Measurements from ENCODE around the gene PCDH9.

The PCDH9 gene

GRCh38 chr13:66378894-66379293 is 851.2 kb downstream of the PCDH9 start:
- Histone ChIP-seq H3K23ac (ENCODE audit: low read length) (no peak overlapping the region), H3K4ac (ENCODE audit: low read depth, low read length) (no peak overlapping the region), H2AFZ (ENCODE audit: insufficient read depth, low read length, poor library complexity) (no peak overlapping the region), H2BK5ac (ENCODE audit: low read depth, low read length, poor library complexity) (no peak overlapping the region), H3K9ac (ENCODE audit: low read length) (no peak overlapping the region), H4K12ac (ENCODE audit: low read depth, low read length) (no peak overlapping the region), H3K4me1 (ENCODE audit: control insufficient read depth in 1 of 2, insufficient read depth in 2 of 2, low read length in 2 of 2) (peaks cover 0 to 1% of the 10 kb centered on the region in 2 experiments), H3K36me3 (ENCODE audit: control insufficient read depth in 1 of 2, insufficient read depth in 2 of 2, low read length in 2 of 2) (no peaks in the 10 kb centered on the region), H4K8ac (ENCODE audit: low read depth, low read length) (no peak overlapping the region), H3K14ac (ENCODE audit: low read length) (no peak overlapping the region), H2BK12ac (ENCODE audit: low read length) (no peak overlapping the region), H3K79me2 (ENCODE audit: control insufficient read depth, insufficient read depth, low read length, poor library complexity) (no peaks in the 10 kb centered on the region), H3K27me3 (ENCODE audit: insufficient read depth, low read length) (no peaks in the 10 kb centered on the region), H3K18ac (ENCODE audit: low read length) (no peak overlapping the region), H4K91ac (ENCODE audit: low read depth, low read length) (no peak overlapping the region), H3K4me3 (ENCODE audit: low read depth, low read length) (no peak overlapping the region), H3K27ac (ENCODE audit: low read depth, low read length) (no peak overlapping the region), H3K9me3 (ENCODE audit: insufficient read depth, low read depth, low read length) (no peaks in the 10 kb centered on the region), H3K79me1 (ENCODE audit: low read length) (no peaks in the 10 kb centered on the region), H3K4me2 (ENCODE audit: low read length) (no peak overlapping the region), H2AK5ac (ENCODE audit: low read length) (no peak overlapping the region), H2BK120ac (ENCODE audit: insufficient read depth, low read length, poor library complexity) (no peak overlapping the region)
- no CpG with 5 or more reads among the region's 3 CpGs for WGBS (ENCODE audit: extremely low coverage, insufficient coverage, insufficient read length)
- no peak for DNase-seq

GRCh38 chr13:66377569-66377968 is 852.6 kb downstream of the PCDH9 start:
- Histone ChIP-seq H3K79me1 (ENCODE audit: low read length) (no peaks in the 10 kb centered on the region), H3K27me3 (ENCODE audit: insufficient read depth, low read length) (no peaks in the 10 kb centered on the region), H2BK5ac (ENCODE audit: low read depth, low read length, poor library complexity) (no peak overlapping the region), H2AK5ac (ENCODE audit: low read length) (no peak overlapping the region), H3K14ac (ENCODE audit: low read length) (no peak overlapping the region), H3K4ac (ENCODE audit: low read depth, low read length) (no peak overlapping the region), H2BK120ac (ENCODE audit: insufficient read depth, low read length, poor library complexity) (no peak overlapping the region), H4K12ac (ENCODE audit: low read depth, low read length) (no peak overlapping the region), H3K4me1 (ENCODE audit: control insufficient read depth in 1 of 2, insufficient read depth in 2 of 2, low read length in 2 of 2) (peaks cover 0 to 1% of the 10 kb centered on the region in 2 experiments), H4K91ac (ENCODE audit: low read depth, low read length) (no peak overlapping the region), H4K8ac (ENCODE audit: low read depth, low read length) (no peak overlapping the region), H3K79me2 (ENCODE audit: control insufficient read depth, insufficient read depth, low read length, poor library complexity) (no peaks in the 10 kb centered on the region), H3K18ac (ENCODE audit: low read length) (no peak overlapping the region), H2AFZ (ENCODE audit: insufficient read depth, low read length, poor library complexity) (no peak overlapping the region), H3K9ac (ENCODE audit: low read length) (no peak overlapping the region), H3K27ac (ENCODE audit: low read depth, low read length) (no peak overlapping the region), H2BK12ac (ENCODE audit: low read length) (no peak overlapping the region), H3K4me2 (ENCODE audit: low read length) (no peak overlapping the region), H3K36me3 (ENCODE audit: control insufficient read depth in 1 of 2, insufficient read depth in 2 of 2, low read length in 2 of 2) (no peaks in the 10 kb centered on the region), H3K4me3 (ENCODE audit: low read depth, low read length) (no peak overlapping the region), H3K9me3 (ENCODE audit: insufficient read depth, low read depth, low read length) (no peaks in the 10 kb centered on the region), H3K23ac (ENCODE audit: low read length) (no peak overlapping the region)
- no peak for DNase-seq
- WGBS (ENCODE audit: extremely low coverage, insufficient coverage, insufficient read length): no CpG with 5 or more reads among the region's 2 CpGs

- Histone ChIP-seq H3K14ac (ENCODE audit: low read length) (no peak overlapping the region), H2AK5ac (ENCODE audit: low read length) (no peak overlapping the region), H2BK12ac (ENCODE audit: low read length) (no peak overlapping the region), H3K23ac (ENCODE audit: low read length) (no peak overlapping the region), H2BK120ac (ENCODE audit: insufficient read depth, low read length, poor library complexity) (no peak overlapping the region), H2AFZ (ENCODE audit: insufficient read depth, low read length, poor library complexity) (no peak overlapping the region), H3K27me3 (ENCODE audit: insufficient read depth, low read length) (no peaks in the 10 kb centered on the region), H3K4me1 (ENCODE audit: control insufficient read depth in 1 of 2, insufficient read depth in 2 of 2, low read length in 2 of 2) (peaks cover 0 to 1% of the 10 kb centered on the region in 2 experiments), H4K12ac (ENCODE audit: low read depth, low read length) (no peak overlapping the region), H3K79me1 (ENCODE audit: low read length) (no peaks in the 10 kb centered on the region), H4K8ac (ENCODE audit: low read depth, low read length) (no peak overlapping the region), H3K4ac (ENCODE audit: low read depth, low read length) (no peak overlapping the region), H3K4me2 (ENCODE audit: low read length) (no peak overlapping the region), H3K9me3 (ENCODE audit: insufficient read depth, low read depth, low read length) (no peaks in the 10 kb centered on the region), H3K27ac (ENCODE audit: low read depth, low read length) (no peak overlapping the region), H3K4me3 (ENCODE audit: low read depth, low read length) (no peak overlapping the region), H4K91ac (ENCODE audit: low read depth, low read length) (no peak overlapping the region), H3K9ac (ENCODE audit: low read length) (no peak overlapping the region), H3K36me3 (ENCODE audit: control insufficient read depth in 1 of 2, insufficient read depth in 2 of 2, low read length in 2 of 2) (no peaks in the 10 kb centered on the region), H2BK5ac (ENCODE audit: low read depth, low read length, poor library complexity) (no peak overlapping the region), H3K79me2 (ENCODE audit: control insufficient read depth, insufficient read depth, low read length, poor library complexity) (no peaks in the 10 kb centered on the region), H3K18ac (ENCODE audit: low read length) (no peak overlapping the region)
- no CpG with 5 or more reads among the region's 2 CpGs for WGBS (ENCODE audit: extremely low coverage, insufficient coverage, insufficient read length)
- DNase-seq: no peak
These were observed 854.4 kb downstream of the PCDH9 start for GRCh38 chr13:66375756-66376155.

- Histone ChIP-seq H4K12ac (ENCODE audit: low read depth, low read length) (no peak overlapping the region), H3K4ac (ENCODE audit: low read depth, low read length) (no peak overlapping the region), H4K8ac (ENCODE audit: low read depth, low read length) (no peak overlapping the region), H2BK120ac (ENCODE audit: insufficient read depth, low read length, poor library complexity) (no peak overlapping the region), H3K18ac (ENCODE audit: low read length) (no peak overlapping the region), H2AFZ (ENCODE audit: insufficient read depth, low read length, poor library complexity) (no peak overlapping the region), H2BK5ac (ENCODE audit: low read depth, low read length, poor library complexity) (no peak overlapping the region), H3K23ac (ENCODE audit: low read length) (no peak overlapping the region), H3K27me3 (ENCODE audit: insufficient read depth, low read length) (no peaks in the 10 kb centered on the region), H3K4me3 (ENCODE audit: low read depth, low read length) (no peak overlapping the region), H3K79me1 (ENCODE audit: low read length) (no peaks in the 10 kb centered on the region), H3K4me1 (ENCODE audit: control insufficient read depth in 1 of 2, insufficient read depth in 2 of 2, low read length in 2 of 2) (no peaks in the 10 kb centered on the region), H3K27ac (ENCODE audit: low read depth, low read length) (no peak overlapping the region), H2BK12ac (ENCODE audit: low read length) (no peak overlapping the region), H2AK5ac (ENCODE audit: low read length) (no peak overlapping the region), H3K14ac (ENCODE audit: low read length) (no peak overlapping the region), H3K36me3 (ENCODE audit: control insufficient read depth in 1 of 2, insufficient read depth in 2 of 2, low read length in 2 of 2) (no peaks in the 10 kb centered on the region), H3K4me2 (ENCODE audit: low read length) (no peak overlapping the region), H3K9me3 (ENCODE audit: insufficient read depth, low read depth, low read length) (no peaks in the 10 kb centered on the region), H3K9ac (ENCODE audit: low read length) (no peak overlapping the region), H4K91ac (ENCODE audit: low read depth, low read length) (no peak overlapping the region), H3K79me2 (ENCODE audit: control insufficient read depth, insufficient read depth, low read length, poor library complexity) (no peaks in the 10 kb centered on the region)
- no peak for DNase-seq
- no CpG with 5 or more reads among the region's 1 CpG for WGBS (ENCODE audit: extremely low coverage, insufficient coverage, insufficient read length)
These were observed 860.5 kb downstream of the PCDH9 start for GRCh38 chr13:66369666-66370065.

Data from trophoblast cell (in vitro differentiated cells and primary cell).